AG10803 (cell line): ENCODE results near the gene PSMB5.
A peak's percentile ranks its signal among the peaks of the same experiment; 100 is the strongest.

Experiments used
- DNase-seq: peaks from one replicate; pipeline ENCODE4 v3.0.0; 2010; ENCODE audit warnings: low read depth
- H3K4me3 ChIP-seq: 2 replicates; pipeline ENCODE4 v1.5.1; 2011; ENCODE audit warnings: mild to moderate bottlenecking, low read length, control low read depth
- TF ChIP-seq, protein P1 (sequence below): conservative IDR thresholded peaks from 2 replicates; pipeline ENCODE4 v1.5.1; 2011; ENCODE audit warnings: mild to moderate bottlenecking, low read length, control low read depth, inconsistent platforms

The PSMB5 gene

DNA sequence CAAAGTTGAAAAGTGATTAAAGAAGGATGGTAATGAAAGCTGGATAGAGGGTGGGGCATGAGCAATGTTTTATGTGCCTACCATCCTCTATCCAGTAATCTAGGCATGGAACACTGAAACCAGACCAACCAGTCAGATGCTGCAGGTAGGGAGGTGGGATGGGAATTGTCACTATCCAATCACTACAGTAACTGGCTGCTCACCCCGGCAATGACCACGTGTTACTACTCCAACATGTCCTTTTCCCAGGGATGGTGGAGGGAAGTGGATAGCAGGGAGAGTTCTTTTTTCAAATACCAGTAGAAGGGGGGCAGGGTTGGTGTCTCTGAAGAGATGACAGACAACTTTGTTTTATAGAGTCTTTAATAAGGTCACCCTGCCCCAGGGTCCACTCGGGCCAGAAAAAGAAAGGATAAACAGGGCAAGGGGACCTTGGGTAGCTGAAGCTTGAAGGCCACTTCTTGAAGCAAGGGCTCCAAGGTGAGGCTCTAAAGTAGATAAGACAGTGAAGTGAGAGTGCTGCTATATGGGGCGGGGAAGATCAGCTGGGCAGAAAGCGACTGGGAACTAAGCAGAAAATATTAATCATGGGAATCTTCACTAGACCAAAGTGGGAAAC lies 37.3 kb upstream of the PSMB5 start:
- TF ChIP-seq, protein P1, sequence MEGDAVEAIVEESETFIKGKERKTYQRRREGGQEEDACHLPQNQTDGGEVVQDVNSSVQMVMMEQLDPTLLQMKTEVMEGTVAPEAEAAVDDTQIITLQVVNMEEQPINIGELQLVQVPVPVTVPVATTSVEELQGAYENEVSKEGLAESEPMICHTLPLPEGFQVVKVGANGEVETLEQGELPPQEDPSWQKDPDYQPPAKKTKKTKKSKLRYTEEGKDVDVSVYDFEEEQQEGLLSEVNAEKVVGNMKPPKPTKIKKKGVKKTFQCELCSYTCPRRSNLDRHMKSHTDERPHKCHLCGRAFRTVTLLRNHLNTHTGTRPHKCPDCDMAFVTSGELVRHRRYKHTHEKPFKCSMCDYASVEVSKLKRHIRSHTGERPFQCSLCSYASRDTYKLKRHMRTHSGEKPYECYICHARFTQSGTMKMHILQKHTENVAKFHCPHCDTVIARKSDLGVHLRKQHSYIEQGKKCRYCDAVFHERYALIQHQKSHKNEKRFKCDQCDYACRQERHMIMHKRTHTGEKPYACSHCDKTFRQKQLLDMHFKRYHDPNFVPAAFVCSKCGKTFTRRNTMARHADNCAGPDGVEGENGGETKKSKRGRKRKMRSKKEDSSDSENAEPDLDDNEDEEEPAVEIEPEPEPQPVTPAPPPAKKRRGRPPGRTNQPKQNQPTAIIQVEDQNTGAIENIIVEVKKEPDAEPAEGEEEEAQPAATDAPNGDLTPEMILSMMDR: no peak
- DNase-seq: no peak
- H3K4me3 ChIP-seq: peak overlapping the region; percentile 92

DNA sequence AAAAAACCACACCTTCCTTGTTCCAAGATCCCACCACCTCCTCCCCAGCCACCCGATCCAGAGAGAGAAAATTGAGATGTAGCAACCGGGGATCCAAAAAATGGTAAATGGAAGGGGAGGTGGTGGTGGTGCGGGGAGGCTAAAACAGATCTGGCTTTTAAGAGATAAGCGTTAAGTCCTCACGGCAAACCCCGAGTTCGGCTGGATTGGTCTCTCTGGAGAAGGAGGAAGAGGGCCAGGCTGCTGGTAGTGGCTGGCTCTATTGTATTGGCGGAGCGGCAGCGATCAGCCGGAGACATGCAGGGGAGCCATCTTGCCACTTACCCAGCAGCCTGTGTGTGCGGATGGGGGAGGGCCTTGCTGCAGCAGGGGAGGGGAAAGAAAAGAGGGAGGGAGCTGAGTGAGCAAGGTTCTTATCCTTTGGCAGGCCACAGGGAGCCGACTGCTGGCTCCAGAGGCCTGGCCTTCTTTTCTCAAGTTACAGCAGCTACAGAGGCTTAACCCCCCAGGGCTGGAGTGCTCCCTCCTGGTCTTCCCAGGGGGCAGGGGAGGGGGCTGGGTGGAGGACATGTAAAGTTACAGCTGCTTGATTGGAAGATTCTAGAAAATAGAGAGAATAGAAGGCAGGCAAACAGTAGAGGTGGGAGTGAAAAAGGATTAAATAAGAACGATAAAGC lies 36.7 kb upstream of the PSMB5 start:
- peak; percentile 93 for DNase-seq

GRCh38 chr14:23070262-23071129 lies 35.8 kb upstream of the PSMB5 start:
- peak overlapping the region; percentile 92 for H3K4me3 ChIP-seq

More for the DNA sequence above, 36.7 kb upstream of the PSMB5 start:
- H3K4me3 ChIP-seq: peak overlapping the region; percentile 92
- TF ChIP-seq, protein P1: no peak

GRCh38 chr14:23069413-23069806 lies 34.7 kb upstream of the PSMB5 start:
- no peak for DNase-seq
- TF ChIP-seq, protein P1: no peak
- H3K4me3 ChIP-seq: no peak overlapping the region

More at GRCh38 chr14:23070262-23071129, 35.8 kb upstream of the PSMB5 start:
- TF ChIP-seq, protein P1: no peak
- no peak for DNase-seq

DNA sequence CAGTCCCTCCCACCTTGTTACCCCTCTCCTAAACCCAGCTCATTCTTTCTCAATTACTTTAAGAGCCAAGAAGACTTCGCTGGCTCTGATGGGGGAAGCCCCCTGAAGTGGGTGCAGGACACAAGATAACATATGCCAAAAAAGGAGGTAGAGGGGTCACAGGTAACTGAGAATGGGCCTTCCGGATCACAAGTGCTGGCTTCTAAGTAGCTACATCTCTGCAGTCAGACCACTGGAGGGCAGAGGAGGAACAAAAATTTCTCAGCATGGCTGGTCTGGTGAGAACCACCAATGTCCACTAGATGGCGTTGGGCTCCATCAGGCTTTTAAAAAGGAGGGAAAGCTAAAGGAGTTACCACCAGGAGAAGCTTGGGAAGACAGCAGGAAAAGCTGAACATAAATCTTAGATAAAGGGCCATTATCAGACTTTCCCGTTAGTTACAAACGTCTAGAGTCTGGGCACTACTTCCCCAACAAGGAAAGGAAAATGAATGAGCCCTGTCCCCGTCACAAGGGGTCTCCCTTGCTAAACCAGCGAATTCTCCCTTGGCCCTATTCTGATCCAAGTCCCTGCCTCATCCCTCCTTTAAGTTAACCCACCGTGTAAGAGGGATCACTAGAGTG lies 34.2 kb upstream of the PSMB5 start:
- H3K4me3 ChIP-seq: no peak overlapping the region
- peak; percentile 89 for DNase-seq
- TF ChIP-seq, protein P1: peak; percentile 100

- TF ChIP-seq, protein P1: no peak
- no peak overlapping the region for H3K4me3 ChIP-seq
- DNase-seq: no peak
Observed at GRCh38 chr14:23067847-23068788, 33.4 kb upstream of the PSMB5 start.
